Activated CD4-positive, alpha-beta T cell treated with anti-CD3 and anti-CD28 coated beads for 24 hours (primary cell): Measurements from ENCODE around the gene P2RY14.
"Not testable (repeated sequence)": the region's sequence is repeated elsewhere in the genome, so short reads cannot be mapped to it uniquely, and the experiment has no call there.

ENCODE experiments used
- DNase-seq, 2 donors: peaks; one replicate each; pipeline ENCODE4 v3.0.0-alpha.2; 2020; ENCODE audit warnings: low read depth in 2 of 2

The P2RY14 gene

DNA sequence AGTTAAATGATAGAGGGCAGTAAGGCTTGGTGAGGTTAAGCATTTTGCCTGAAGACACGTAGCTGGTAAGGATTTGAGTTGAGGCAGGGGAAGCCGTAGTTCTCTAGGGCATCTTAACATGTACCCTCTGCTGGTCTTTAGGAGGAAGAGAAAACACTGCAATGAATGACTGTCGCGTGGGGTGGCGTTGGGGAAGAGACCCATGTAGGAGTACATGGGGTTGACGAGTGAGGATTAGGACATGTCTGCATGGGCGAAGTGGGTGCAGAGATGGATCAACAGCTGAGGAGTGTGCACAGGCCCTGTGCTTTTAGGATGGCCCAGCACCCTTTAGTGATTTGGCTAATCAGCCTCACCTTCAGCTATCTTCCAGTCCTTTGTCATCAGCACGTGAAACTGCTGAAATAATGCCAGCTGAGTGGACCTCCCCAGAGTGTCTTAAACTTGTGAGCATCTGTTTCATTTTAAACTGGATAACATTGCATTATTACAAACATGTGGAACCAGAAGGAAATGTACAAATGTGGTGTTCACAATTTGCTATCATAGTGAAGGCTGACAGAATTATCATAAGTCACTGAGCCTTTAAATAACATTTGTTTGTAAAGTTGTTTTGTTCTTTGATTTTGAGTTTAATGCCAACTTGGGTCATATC lies 15.3 kb downstream of the P2RY14 start:
- no peak for DNase-seq

DNA sequence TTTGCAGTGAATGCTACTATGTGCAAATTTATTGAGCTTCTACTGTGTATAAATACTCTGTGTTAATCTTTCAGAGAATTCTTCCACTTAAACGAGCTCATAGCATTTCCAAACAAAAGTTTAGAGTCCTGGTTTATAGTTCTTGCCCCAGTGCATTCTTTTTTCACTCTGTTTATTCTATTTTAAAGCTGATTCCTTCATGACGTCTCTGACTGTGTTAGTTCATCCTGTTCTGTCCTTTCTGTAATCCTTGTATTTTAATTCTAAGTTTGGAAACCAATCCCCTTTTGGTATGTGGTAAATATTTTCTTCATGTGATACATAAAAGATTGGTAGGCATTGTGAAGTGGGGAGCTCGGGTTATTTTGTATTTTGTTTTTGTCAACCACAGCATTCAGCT lies 18.7 kb downstream of the P2RY14 start:
- DNase-seq = no peak

DNA sequence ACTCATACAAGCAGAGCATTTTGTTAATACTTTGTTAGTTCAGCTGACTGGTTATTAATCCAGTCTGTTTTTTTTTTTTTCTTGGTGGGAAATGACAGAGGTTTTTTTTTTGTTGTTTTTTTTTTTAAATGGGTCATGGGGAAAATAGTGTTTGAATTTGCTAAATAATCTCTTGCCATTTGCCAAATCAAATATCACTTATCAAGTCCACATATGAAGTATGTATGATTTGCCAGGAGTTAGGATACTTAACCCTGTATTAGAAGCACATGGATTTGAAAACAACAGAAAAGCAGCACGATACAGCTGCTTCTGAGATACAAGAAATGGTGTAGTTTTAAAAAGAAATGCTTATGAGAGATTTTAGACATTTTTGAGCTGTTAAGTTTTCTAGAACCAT lies 21.6 kb downstream of the P2RY14 start:
- DNase-seq = no peak

DNA sequence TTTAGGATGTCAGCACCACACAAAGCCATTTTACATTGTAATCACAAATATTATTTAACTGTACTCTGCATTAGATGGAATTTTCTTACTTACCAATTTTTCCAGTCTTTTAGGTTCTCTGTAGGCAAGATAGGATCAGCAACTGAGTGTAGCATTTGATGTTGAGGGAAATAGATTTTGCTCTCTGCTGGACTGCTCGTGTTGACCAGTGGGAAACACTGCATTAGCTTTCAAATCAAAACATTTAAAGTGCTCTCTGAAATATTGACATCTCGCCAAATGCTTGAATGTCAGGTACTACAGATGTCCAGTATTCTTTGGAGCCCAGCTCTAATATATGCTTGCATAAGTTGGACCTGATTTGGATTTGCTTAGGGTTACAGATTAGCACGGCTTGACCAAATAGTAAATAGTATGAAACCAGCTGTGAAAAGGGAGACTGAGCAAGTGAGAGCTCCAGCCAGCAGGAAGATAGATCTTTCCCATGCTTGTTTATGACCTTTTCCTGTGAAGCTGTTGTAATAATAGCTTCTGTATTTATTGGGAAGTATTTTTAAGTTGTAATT lies 29.5 kb downstream of the P2RY14 start:
- no peak for DNase-seq

DNA sequence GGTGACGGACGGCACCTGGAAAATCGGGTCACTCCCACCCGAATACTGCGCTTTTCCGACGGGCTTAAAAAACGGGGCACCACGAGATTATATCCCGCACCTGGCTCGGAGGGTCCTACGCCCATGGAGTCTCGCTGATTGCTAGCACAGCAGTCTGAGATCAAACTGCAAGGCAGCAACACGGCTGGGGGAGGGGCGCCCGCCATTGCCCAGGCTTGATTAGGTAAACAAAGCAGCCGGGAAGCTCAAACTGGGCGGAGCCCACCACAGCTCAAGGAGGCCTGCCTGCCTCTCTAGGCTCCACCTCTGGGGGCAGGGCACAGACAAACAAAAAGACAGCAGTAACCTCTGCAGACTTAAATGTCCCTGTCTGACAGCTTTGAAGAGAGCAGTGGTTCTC lies 36.3 kb downstream of the P2RY14 start:
- not testable (repeated sequence) for DNase-seq

DNA sequence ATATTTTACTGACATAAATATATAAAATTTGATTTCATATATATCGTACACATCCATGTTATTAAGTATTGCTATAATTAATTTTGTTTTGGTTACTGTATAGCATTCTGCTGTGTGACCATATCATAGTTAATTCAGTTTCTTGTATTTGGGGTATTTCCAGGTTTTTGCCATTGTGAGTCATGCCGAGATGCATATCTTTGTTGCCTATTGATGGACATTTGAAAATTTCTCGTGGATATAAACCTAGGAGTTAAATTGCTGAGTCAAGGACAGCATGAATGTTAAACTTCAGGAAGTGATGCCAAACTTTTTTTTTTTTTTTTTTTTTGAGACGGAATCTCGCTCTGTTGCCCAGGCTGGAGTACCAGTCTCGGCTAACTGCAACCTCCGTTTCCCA lies 41.6 kb downstream of the P2RY14 start:
- DNase-seq = no peak

DNA sequence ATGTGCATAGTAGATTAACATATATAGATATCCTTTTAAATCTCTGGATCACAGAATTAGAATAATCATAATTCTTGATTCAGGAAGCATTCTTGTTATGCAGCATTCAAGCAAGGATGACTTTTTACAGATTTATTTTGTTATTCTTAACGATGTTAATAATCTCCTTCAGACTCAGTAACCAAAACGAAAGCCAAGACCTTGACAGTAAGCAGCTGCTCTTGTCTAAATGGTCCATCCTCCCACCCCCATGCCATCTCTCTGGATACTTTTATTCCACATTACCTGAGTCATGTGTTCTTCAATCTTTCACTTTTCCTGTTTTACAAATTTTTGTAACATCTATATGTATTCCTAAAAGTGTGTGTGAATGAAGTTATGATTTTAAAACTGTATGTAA lies 42.0 kb downstream of the P2RY14 start:
- DNase-seq = no peak

DNA sequence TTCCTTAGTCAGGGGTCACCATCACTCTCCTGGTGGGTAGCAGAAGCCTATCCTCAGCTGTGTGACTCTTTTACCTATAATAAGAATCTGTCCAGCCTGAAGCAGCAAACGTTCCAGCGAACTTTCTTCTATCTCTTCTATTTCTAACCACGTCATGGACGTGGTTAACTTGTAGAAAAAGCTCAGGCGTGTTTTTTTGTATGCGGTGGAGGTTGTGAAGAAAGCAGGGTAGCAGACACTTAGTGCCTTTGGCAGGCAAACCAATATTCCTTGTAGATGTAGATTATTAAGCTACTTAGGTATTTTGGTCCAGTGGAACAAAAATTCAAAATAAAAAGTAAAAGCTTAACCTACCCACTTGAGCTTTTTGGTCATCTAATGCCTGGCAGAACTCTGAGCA lies 43.5 kb downstream of the P2RY14 start:
- no peak for DNase-seq

DNA sequence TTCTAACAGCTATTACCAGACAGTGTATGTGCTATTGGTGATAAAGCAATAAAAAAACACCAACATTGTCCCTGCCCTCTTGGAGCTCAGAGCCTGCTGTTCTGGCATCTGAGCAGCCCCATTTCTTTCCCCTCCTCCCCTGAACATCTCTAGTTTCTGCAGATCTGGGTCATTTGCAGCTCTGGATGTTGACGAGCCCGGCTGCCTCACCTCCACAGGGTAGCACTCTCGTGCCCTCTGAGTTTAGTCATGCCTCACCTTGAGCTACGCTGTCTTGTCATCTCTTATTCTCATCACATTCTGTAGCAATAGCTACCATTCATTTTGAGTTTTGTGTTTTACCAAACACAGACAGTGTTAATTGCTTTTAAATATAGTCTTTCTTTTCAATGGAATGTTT lies 45.4 kb downstream of the P2RY14 start:
- DNase-seq = no peak

DNA sequence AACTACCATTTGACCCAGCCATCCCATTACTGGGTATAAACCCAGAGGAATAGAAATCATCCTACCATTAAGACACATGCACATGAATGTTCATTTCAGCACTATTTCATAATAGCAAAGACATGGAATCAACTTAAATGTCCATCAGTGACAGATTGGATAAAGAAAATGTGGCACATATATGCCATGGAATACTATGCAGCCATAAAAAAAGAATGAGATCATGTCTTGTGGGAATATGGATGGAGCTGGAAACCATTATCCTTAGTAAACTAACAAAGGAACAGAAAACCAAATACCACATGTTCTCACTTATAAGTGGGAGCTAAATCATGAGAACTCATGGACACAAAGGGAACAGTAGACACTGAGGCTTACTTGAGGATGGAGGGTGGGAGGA lies 45.9 kb downstream of the P2RY14 start:
- DNase-seq = not testable (repeated sequence)

DNA sequence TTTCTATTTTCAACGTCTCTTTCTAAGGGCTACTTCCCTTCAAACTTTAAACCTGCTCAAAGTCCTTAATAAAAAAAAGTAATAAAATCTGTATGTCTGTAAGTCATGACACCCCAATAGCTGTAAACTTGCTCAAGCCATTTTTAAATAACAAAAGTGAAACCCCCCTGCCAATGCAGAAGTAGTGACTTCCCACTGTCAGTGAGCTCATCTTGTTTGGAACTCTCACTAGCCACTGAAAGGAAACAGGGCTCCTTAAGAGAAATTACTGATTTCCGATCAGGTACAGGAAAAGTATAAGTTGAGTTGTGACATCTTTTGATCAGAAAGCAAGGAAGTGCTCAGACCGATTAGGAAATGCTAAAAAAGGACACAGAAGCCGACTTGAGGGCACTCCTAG lies 47.7 kb downstream of the P2RY14 start:
- DNase-seq = no peak

DNA sequence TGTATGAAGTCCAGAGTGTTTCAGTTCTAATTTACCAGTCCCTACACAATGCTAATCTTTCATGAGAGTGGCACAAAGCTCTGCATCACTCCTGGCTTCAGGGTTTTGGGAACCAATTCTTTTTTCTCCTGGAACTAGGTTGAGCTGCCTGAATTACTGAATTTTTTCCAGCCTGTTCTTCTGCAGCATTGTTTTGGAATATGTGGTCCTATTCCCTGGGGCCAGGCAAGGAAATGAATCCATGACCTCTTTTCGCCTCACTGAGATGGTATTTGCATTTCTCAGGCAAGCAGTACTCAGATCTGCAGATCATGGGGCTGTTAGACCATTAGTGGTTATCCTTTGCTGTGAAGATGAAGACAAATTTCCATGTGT lies 49.7 kb downstream of the P2RY14 start:
- DNase-seq = no peak

DNA sequence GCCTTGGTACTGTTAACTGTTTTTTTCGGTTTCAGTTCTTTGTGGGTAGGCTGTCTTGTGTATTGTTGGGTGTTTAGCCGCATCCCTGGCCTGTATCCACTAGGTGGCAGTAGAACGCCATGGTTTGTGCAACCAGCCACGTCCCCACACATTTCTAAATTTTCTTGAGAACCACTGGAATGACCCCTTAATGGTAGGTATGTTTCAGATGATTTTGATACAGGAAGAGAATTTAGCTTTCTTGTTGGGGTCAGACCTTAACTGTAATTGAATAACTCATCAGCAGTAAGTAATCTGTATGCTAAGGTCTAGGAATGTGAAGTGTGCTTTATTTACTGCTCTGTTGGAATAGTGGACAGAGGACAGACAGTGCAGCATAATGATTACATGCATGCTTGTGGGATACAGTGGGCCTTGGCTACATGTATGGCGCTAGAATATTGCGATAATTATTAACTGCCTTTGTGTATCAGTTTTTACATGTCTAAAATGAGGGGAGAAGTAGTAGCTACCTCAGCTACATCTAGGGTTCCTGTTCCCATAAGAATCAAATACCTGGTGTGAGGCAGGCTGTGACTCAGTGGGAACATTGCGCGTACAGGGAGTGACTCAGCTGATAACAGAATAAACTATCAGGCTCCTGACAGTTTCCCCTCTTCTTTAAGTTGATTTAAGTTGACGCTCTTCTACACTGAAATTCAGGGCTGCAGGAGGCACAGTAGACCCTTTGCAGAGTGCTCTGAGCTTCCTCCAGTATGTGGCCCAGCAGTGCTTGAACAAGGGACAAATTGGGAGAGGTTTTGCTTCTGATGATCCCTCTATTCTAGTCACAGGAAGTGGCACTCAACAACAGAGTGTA lies 50.3 kb downstream of the P2RY14 start:
- peak; percentile 73 to 75 for DNase-seq

DNA sequence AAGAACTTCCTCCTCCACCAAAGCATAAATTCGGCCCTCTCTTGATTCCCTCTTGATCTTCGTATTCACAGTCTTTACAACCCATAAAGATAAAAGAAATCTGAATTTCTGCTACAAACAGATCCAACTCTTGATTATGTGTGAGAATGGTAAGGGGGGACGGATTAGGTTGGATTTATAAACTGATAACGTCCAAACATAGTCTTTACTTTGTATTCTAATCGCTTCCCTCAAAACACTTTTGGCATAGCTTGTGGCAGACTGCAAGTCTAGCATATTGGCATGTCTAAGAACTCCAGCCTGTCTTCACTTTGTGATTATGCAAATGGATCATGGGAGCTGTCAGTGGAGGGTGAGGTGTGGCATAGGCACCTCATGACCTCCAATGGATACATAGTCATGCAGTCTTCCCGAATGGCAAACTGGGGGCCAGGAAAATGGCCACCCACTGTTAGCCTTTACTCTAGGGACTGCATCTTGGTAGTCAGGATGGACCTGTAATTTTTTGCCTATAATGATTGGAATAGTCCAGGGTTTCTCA lies 51.0 kb downstream of the P2RY14 start:
- no peak for DNase-seq

DNA sequence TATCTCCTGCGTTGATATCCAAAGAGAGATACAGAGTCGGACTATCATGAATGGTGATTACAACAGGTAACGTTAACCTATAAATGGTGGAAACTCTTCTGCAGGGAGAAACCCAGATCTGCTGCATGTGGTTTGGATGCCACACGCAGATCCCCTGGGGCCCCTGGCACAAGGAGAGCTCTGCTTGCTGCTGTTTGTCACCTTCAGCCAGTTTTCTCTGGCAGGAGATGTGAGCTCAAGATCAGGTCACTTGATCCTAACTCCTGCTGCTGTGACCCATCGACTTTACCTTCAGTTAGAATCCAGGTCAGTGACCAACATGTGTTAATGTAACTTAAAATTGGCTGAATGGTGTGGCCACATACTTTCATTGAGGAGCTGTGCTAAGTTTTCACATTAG lies 51.5 kb downstream of the P2RY14 start:
- no peak for DNase-seq

DNA sequence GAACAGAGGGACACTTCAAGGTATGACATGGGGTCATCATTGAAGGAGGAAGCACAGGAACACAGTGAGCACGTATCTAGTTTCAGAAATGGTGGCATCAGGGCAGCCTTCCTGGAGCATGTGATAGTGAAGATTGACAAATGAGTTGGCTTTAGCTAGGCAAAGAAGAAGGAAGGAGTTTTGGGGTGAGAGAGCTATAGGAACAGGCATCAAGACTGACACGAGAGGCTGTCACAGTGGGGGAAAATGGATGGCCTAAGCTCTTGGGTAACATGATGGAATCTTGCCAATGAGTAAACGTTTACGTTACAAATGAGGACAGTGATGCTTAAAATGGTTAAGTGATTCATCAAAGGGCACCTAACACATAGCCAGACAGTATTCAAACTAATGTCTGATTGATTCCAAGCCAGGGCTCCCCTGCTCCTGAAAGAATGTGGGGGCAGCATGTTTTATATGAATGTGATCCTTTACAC lies 52.2 kb downstream of the P2RY14 start:
- no peak for DNase-seq

DNA sequence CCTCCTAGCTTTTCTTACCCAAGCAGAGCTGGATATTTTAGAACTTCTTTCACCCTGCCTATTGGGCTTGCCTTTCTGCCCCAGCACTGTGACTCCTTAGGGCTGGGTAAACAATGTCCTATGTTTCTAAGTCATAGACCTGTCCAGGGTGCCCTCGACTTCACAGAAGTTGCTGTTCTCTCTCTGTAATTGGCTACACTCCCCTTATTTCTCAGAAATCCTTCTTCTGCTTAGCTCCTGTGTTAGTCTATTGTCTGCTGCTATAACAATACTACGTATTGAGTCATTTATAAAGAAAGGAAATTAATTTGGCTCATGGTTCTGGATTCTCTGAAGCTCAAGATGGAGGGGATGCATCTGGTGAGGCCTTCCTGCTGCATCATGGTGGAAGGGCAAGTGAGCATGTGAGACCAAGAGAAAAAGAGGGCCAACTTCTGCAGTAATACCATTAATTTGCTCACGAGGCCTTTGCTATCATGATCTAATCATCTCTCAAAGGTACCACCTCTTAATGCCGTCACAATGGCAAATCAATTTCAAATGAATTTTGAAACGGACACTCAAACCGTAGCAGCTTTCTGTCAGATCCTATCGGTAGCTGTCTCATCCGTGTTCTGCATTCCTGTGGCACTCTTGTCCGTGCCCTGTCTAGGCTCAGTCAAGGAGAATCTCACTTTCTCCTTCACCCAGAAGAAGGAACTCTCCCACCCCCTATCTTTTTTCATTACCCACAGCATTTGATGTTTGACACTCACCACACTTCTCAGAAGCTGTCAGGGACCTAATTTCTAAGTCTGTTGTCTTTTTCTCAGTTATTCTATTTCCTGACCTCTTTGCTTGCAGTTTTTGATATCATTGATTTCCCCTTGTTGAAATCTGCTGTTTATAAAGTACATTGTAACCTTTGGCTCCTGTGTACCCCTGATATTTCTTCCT lies 53.0 kb downstream of the P2RY14 start:
- no peak for DNase-seq

DNA sequence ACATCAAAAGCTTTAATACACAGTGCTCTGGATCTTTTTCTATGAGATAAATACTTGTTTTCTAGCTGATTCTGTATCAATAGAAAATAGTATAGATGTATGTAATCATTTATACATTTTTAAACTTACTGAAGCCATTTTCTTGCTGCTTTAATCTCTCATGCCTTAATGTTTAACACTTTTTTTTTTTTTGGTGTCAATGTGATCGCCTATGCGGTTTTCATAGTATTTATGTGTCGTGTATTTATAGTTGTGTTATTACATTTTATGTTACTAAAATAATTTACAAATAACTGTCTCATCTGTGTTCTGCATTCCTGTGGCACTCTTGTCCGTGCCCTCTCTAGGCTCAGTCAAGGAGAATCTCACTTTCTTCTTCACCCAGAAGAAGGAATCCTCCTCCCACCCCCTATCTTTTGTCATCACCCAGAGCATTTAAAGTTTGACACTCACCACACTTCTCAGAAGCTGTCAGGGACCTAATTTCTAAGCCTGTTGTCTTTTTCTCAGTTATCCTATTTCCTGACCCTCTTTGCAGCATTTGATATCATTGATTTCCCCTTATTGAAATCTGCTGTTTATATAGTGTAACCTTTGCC lies 54.0 kb downstream of the P2RY14 start:
- DNase-seq = no peak

DNA sequence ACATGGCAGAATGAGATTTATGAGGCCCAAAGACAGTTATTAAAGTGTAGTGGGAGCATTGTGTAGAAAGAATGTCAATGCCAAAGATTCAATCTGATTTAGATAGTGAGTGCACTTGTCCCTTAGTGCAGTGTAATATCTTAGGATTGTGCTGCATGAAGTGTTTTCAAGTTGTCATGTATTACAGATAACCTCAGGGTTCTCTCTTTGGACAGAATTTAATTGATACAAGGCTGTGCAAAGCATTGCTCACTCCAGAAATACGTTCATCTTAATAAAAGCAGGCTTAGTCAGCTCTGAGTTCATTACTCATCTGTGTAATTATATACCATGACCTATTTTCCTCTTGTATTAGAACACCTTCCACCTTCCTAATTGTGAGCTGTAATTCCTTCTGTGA lies 59.3 kb downstream of the P2RY14 start:
- DNase-seq = no peak

DNA sequence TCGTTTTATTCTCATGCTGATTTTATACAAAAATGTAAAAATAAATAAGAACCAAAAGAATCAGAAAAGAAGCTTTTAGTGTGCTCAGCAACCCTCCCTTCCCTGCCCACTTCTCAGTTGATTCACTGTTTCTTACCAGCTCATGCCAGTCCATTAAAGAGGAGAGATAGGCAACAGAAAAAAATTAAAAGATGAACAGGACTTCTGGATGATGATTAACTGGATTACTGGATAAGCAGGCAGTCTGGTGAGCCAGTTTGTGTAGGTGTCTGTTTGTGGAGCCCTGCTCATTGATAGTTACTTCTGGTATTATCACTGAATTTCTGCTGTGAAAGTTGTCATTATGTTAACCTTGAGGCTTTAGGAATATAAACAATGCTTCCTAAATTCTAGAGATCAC lies 60.2 kb downstream of the P2RY14 start:
- no peak for DNase-seq
